Hepatocyte (in vitro differentiated cells): Measurements from ENCODE around the gene DOK6.

ENCODE experiments used
- CTCF ChIP-seq: fragments of 200-600 bp; sonication (generic); IDR thresholded peaks from 2 replicates; pipeline ENCODE4 v1.5.1; 2016; ENCODE audit warnings: antibody characterized with exemption, mild to moderate bottlenecking; ENCODE audit not compliant: poor library complexity
- EZH2 ChIP-seq: fragments of 200-600 bp; sonication (generic); IDR thresholded peaks from 2 replicates; pipeline ENCODE4 v1.6.1; 2016; ENCODE audit warnings: antibody characterized with exemption, mild to moderate bottlenecking, borderline replicate concordance
- EZH2phosphoT487 ChIP-seq: fragments of 200-600 bp; sonication (generic); IDR thresholded peaks from one replicate; pipeline ENCODE4 v1.6.1; 2018; ENCODE audit warnings: antibody characterized with exemption, mild to moderate bottlenecking, low read depth, moderate library complexity; ENCODE audit not compliant: unreplicated experiment, severe bottlenecking

DNA sequence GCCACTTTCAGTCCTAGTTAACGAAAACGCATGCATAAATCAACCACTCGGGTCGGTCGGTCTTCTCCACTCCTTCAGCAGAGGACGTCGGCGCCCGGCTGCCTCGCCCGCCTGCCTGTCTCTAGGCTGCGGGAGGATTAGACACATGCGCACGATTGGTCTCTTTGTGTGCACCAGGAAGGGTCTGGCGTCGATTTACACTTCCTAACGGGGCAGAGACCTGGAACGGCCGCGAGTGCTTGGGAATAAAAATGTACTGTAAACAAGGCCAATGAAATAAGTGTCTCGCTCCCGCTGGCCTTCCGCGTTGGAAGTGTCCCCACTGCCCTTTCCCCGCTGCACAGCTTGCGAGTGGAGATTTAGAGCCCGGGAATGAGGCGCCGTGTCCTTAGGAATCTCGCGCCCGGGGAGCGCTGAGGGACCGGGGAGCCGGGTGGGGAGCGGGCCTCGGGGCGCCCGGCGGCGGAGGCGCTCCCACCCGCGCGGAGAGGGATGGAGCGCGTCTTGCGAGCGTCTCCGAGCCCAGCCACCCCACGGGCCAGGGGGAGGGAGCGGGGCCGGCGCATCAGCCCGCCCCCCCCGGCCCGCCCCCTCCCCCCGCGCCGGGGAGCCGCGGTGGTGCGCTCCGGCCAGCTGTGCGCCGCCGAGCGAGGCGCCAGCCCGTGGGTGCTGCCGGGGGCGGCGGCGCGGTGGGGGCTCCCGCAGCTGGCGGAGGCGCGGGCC is at the start of gene DOK6:
- no peak for TF ChIP-seq CTCF
- no peak for TF ChIP-seq EZH2
- no peak for TF ChIP-seq EZH2phosphoT487
